Putamen (tissue), 1 donor: ENCODE measurements around the gene ZMYM2.

Experiments
- DNase-seq: peaks from one replicate; pipeline ENCODE4 v3.0.0-alpha.2; 2016; ENCODE audit warnings: low spot score

The ZMYM2 gene

GRCh38 chr13:20134732-20135131 lies 176.2 kb downstream of the ZMYM2 start:
- DNase-seq, result no peak

GRCh38 chr13:20136781-20137703 lies 178.5 kb downstream of the ZMYM2 start:
- DNase-seq, result no peak

- no peak for DNase-seq
Observed at GRCh38 chr13:20137875-20138274, 179.3 kb downstream of the ZMYM2 start.

GRCh38 chr13:20140487-20140886 lies 182.0 kb downstream of the ZMYM2 start:
- DNase-seq, result no peak
